GM20000 (cell line): ENCODE data around the gene EWSR1.
"Not testable (repeated sequence)": the region's sequence is repeated elsewhere in the genome, so short reads cannot be mapped to it uniquely, and the experiment has no call there.

Experiments
- DNase-seq: peaks from one replicate; pipeline ENCODE4 v3.0.0; 2012; ENCODE audit warnings: low spot score
- TF ChIP-seq, protein P1 (sequence below): IDR thresholded peaks from 2 replicates; pipeline ENCODE4 v1.5.1; 2012; ENCODE audit warnings: mild to moderate bottlenecking, control low read depth; ENCODE audit errors: extremely low read depth, missing control alignments

Gene EWSR1

DNA sequence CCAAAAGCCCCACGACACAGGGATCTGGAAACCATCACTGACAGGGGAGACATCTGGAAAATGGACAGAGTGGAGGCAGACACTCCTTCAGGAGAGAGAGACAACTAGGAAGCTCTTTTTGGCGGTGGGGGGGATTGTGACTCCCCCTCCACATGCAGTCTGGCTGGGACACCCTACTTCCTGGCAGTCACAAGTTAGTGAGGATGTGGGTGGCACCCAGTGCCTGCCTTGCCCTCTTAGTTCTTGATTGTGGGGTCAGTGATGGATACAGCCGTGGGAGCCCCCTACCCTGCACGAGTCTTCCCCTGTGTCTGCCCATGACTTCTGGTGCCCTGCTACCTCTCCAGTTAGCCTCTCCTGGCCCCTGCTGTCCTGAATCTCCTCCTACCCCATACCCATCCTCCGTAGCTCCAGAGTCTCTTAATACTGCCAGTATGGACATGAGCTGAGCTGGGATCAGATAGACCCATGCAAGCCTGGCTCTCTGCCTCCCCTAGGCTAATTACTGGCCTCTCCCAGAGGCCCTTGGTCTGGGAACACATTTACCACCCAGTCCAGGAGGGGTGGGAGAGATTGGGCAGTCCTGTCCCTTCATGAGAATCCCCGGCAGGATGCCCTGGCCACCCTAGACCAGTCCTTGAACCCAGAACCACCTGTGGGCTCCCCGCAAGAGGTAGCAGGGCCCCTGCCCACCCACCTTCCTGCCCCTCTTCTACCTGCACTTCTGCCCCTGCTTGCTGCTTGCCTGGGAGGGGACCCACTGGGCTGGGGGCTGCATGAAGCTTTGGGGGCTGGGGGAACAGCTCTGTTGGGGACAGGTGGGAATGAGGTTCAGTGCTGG is 23.1 kb upstream of the EWSR1 start:
- no peak for DNase-seq
- TF ChIP-seq, protein P1, sequence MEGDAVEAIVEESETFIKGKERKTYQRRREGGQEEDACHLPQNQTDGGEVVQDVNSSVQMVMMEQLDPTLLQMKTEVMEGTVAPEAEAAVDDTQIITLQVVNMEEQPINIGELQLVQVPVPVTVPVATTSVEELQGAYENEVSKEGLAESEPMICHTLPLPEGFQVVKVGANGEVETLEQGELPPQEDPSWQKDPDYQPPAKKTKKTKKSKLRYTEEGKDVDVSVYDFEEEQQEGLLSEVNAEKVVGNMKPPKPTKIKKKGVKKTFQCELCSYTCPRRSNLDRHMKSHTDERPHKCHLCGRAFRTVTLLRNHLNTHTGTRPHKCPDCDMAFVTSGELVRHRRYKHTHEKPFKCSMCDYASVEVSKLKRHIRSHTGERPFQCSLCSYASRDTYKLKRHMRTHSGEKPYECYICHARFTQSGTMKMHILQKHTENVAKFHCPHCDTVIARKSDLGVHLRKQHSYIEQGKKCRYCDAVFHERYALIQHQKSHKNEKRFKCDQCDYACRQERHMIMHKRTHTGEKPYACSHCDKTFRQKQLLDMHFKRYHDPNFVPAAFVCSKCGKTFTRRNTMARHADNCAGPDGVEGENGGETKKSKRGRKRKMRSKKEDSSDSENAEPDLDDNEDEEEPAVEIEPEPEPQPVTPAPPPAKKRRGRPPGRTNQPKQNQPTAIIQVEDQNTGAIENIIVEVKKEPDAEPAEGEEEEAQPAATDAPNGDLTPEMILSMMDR, result no peak

DNA sequence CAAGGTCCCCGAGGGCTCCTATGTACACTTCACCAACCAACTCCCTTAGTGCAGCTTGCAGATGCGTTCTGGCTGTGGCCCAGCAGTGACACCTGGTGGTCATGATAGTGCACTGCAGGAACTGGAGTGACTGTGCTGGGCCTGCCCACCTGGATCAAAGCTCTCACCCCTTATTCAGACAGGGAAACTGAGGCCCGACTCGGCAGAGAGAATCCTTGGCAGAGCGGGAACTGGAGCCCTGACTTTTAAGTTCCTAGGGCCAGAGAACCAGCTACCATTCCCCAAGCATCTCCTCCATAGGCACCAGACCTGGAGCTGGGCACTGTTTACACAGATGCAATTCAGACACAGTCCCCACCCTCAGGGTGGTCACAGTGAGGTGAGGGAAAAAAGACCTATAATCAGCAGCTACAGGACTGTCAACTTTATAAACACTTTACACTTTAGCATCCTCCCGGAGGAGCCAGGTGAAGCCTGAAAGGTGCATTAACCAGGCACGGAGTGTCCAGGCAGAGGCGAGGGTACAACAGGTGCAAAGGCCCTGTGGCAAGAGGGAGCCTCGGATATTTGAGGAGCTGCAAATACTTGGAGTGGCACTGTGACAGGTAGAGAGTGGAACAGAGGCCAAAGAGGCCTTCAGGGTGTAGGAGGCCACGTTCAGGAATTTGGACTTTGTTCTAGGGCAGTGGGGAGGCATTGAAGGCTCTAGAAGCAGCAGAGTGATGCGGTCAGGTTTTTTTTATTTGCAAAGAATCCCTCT is 22.3 kb upstream of the EWSR1 start:
- TF ChIP-seq, protein P1, result peak; percentile 97
- peak; percentile 85 for DNase-seq

DNA sequence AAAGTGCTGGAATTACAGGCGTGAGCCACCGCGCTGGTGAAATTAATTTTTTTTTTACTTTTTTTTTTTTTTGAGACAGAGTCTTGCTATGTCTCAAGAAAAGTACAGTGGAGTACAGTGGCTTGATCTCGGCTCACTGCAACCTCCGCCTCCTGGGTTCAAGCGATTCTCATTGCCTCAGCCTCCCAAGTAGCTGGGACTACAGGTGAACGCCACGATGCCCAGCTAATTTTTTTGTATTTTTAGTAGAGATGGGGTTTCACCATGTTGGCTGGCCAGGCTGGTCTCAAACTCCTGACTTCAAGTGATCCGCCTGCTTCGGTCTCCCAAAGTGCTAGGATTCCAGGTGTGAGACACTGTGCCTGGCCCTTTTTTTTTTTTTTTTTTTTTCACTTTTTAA is 20.2 kb upstream of the EWSR1 start:
- not testable (repeated sequence) for DNase-seq

DNA sequence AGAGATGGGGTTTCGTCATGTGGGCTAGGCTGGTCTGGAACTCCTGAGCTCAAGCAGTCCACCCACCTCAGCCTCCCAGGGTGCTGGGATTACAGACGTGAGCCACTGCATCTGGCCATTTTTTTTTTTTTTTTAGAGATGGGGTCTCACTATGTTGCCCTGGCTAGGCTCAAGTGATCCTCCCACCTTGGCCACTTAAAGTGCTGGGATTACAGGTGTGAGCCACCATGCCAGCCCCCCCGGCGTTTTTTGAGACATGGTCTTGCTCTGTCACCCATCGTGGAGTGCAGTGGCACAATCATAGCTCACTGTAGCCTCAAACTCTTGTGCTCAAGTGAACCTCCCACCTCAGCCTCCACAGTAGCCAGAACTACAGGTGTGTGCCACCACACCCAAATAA is 16.8 kb upstream of the EWSR1 start:
- TF ChIP-seq, protein P1, result no peak

DNA sequence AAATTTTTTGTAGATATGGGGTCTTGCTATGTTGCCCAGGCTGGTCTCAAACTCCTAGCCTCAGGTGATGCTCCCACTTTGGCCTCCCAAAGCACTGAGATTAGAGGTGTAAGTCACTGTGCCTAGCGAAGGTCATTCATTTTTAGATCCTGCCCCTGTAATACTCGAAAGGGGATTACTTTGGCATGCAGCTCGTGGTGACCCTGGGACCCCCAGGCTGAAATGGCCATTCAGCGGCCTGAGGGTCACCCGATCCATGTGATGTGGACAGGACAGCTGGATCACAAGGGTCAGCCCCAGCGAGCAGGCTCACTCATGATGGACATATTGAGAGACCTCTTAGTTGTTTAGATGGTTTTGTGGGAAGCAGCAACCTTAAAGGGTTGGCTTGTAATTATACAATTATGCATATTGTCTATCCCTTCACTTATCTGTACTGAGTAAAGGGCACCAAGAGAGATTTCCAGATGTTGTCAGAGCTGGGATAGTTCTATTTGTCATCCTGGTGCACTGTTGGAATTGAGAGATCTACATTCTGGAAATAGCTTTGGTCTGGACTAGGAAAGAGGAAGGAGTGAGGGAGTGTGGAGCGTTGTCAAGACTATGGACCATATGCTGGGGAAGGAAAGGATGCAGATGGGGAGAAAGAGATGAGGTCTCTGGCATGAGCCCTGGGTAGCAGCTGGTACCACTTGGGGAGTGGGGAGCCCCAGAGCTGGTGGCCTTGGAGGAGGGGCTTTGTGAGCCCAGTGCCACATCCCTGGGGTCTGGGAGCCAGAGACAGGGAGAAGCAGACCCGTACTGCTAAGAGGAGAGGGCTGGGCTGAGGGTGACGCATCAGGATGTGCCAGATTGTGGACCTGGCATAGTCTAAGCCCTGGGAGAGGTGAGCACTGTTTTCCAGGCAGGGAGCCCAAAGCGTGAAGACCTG is 15.8 kb upstream of the EWSR1 start:
- DNase-seq, result no peak
- TF ChIP-seq, protein P1, result no peak

More for the DNA sequence above, 16.8 kb upstream of the EWSR1 start:
- no peak for DNase-seq

DNA sequence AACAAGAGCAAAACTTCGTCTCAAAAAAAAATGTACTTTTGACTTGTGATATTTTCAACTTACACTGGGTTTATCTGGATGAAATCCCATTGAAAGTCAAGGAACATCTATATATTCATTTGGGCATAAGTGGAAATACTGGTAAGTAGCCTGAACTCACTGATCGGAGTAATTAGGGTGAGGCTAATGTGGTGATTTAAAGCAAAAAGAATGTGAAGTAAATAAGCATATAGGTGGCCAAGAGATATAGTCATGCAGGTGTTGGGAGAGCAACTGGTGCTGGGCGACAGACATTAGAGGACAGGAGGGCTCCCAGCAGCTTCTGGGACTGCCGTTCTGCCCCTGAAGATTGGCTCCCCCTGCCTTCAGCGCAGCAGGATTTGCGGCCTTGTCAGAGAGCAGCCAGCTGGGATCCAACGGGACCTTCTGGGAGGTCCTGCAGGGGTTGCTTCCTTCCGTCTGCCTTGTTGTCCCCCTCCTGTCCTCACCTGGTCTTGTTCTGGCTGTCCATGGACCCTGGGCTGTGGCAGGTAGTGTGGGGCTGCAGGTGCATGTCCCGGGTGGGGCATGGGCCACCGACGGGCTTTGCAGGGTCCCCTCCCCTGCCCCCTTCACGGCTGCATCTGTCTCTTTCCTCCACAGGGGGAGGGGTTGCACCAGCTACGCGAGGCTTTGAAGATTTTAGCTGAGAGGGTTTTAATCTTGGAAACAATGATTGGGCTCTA is 14.3 kb upstream of the EWSR1 start:
- no peak for DNase-seq
- TF ChIP-seq, protein P1, result no peak

DNA sequence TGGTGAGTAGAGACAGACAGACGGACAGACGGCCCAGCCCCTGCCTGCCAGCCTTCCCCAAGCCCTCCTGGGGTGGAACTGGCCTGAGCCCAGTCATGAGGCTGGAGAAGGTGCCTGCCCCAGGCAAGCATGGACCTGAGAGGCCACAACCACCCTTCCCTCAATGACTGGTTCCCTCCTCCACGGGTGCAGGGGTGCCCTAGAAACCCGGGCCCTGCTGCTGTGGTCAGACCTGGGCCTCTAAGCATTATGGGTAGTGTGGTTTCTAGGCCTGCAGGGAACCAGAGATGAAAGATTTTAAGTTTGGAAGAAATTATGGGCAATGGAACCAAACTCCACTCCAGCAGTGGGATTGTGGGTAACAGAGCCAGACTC is 13.8 kb upstream of the EWSR1 start:
- no peak for DNase-seq
- TF ChIP-seq, protein P1, result no peak
